Ovary (tissue), 3 donors: ENCODE data around the gene CADM2.
"Not testable (repeated sequence)": the region's sequence is repeated elsewhere in the genome, so short reads cannot be mapped to it uniquely, and the experiment has no call there.

Experiments
- CTCF ChIP-seq, 3 donors: fragments of 450-650 bp in 2 of 3; fragments of 200-600 bp in 1 of 3; IDR thresholded peaks; one replicate each; pipeline versions ENCODE4 v1.5.1 to v1.8.0; 2016 to 2022; ENCODE audit warnings: antibody characterized with exemption in 3 of 3, mild to moderate bottlenecking in 1 of 3
- EP300 ChIP-seq: sonication (generic); formaldehyde crosslinking; IDR thresholded peaks from one replicate; pipeline ENCODE4 v1.6.1; 2017; ENCODE audit warnings: antibody characterized with exemption
- POLR2A ChIP-seq: fragments of 450-650 bp; IDR thresholded peaks from one replicate; pipeline ENCODE4 v1.6.1; 2017; ENCODE audit warnings: antibody characterized with exemption, mild to moderate bottlenecking, moderate library complexity
- donor health status: DM: no; HTN: no; CAD: no.

- not testable (repeated sequence) for TF ChIP-seq CTCF (IDR thresholded peaks at IDR 0.05); POLR2A; EP300
Observed at GRCh38 chr3:85708325-85708724, 749.5 kb downstream of the CADM2 start.
